Stimulated activated CD8-positive, alpha-beta memory T cell treated with anti-CD3 and anti-CD28 coated beads, Interleukin-4, amount 100 ng/mL, for 24 hours (primary cell): ENCODE results near the gene ITPKA.
"Not testable (repeated sequence)": the region's sequence is repeated elsewhere in the genome, so short reads cannot be mapped to it uniquely, and the experiment has no call there.

ENCODE experiments used
- DNase-seq: peaks from one replicate; pipeline ENCODE4 v3.0.0-alpha.2; 2020; ENCODE audit warnings: low read depth

ITPKA gene

GRCh38 chr15:41493205-41493901 is at the start of gene ITPKA:
ITPKA (plus strand) TSS chr15:41493874; CDS start chr15:41493928, 54 bp downstream.
- DNase-seq = peak; percentile 87

- no peak for DNase-seq
Measured at GRCh38 chr15:41445399-41445798, 48.3 kb upstream of the ITPKA start.

GRCh38 chr15:41462084-41462795 is 31.4 kb upstream of the ITPKA start:
- no peak for DNase-seq

GRCh38 chr15:41464889-41465580 is 28.6 kb upstream of the ITPKA start:
- DNase-seq = no peak

- DNase-seq = no peak
Measured at GRCh38 chr15:41465822-41466421, 27.8 kb upstream of the ITPKA start.

GRCh38 chr15:41466711-41467110 is 27.0 kb upstream of the ITPKA start:
- DNase-seq = no peak

- not testable (repeated sequence) for DNase-seq
Measured at GRCh38 chr15:41469644-41470043, 24.0 kb upstream of the ITPKA start.

- DNase-seq = no peak
Measured at GRCh38 chr15:41473418-41473817, 20.3 kb upstream of the ITPKA start.

- no peak for DNase-seq
Measured at GRCh38 chr15:41474436-41474835, 19.2 kb upstream of the ITPKA start.

- DNase-seq = no peak
Measured at GRCh38 chr15:41474941-41475340, 18.7 kb upstream of the ITPKA start.

GRCh38 chr15:41476416-41477048 is 17.1 kb upstream of the ITPKA start:
- DNase-seq = no peak

GRCh38 chr15:41480396-41481140 is 13.1 kb upstream of the ITPKA start:
- DNase-seq = no peak

- no peak for DNase-seq
Measured at GRCh38 chr15:41482110-41482877, 11.4 kb upstream of the ITPKA start.

- no peak for DNase-seq
Measured at GRCh38 chr15:41483115-41483514, 10.6 kb upstream of the ITPKA start.

- DNase-seq = no peak
Measured at GRCh38 chr15:41483519-41483918, 10.2 kb upstream of the ITPKA start.

- DNase-seq = no peak
Measured at GRCh38 chr15:41484937-41485625, 8.6 kb upstream of the ITPKA start.

GRCh38 chr15:41486286-41486685 is 7.4 kb upstream of the ITPKA start:
- no peak for DNase-seq

- DNase-seq = no peak
Measured at GRCh38 chr15:41487381-41487780, 6.3 kb upstream of the ITPKA start.

GRCh38 chr15:41487802-41488201 is 5.9 kb upstream of the ITPKA start:
- DNase-seq = no peak

GRCh38 chr15:41489641-41490040 is 4.0 kb upstream of the ITPKA start:
- no peak for DNase-seq
